ENCODE measurements around the gene PC.
A peak's percentile ranks its signal among the peaks of the same experiment; 100 is the strongest.

The PC gene

DNA sequence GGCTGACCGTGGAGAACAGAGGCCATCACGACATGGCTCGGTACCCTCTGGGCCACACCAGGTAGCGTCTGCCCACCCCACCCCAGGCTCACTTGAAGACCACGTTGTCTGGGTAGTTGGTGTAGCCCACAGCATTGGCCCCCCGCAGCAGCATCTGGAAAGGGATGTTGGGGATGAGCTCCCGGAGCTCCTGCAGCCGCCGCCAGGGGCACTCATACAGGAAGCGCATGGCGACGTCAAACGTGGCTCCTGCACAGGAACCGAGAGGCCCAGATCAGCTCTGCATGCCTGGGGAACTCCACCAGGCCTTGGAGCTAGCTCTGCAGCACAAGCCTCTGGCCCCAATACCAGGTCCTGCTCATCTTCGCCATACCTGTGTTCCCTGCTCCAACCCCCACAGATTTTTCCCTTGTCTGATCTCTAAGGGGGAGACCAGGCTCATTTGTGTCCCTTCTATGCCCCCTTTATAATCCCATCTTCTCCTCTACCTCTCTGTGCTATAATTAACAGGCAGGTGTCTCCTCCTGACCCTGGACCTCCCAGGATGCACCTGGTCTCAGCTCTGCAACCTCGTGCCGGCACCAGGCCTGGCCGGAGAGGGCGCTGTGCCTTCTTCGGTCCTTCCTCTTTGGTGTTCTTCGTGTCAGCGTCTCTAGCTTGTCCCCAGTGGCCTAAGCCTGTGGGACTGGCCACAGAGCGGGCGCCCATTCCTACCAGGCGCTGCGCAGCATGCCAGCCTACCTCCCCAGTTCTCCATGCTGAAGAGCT lies 106.3 kb downstream of the PC start:
- peak; percentile 20 for DNase-seq

DNA sequence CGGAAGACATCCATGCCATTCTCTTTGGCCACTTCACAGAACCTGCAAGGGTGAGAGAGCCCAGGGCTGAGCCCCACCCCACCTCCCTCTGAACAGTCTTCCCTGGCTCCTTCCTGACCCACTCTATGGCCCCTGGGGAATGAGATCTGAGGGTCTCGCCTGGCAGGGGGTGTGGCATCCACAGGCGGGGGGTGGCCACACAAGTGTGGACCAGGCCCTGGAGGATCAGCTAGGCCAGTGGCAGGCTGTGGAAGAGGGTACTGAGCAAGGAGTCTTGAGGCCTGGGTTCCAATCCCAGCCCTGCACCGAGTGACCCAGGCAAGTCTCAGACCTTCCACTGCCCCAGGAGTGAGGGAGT lies 107.0 kb downstream of the PC start:
- no peak for DNase-seq

DNA sequence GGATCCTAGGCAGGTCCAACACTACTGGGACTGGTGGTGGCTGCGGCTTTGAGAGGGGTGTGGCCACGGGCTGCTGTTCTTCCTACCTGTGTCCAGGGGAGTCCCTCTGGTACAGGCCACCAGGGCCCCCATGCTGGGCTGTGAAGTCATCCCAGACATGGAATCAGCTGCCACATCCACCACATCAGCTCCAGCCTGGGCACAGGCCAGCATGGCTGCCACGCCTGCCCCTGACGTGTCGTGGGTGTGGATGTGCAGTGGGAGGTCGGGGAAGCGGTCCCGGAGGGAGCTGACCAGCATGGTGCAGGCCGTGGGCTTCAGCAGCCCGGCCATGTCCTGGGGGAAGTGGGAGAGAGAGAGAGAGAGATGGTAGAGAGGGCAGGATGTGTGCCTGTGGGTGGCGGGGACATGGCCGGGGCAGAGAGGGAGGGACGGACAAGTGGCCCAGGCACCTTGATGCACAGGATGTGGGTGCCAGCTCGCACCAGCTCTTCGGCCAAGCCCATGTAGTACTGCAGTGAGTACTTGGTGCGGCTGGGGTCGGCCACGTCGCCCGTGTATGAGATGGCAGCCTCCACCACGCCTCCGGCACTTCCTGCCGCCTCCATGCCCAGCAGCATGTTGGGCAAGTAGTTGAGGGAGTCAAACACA lies 107.5 kb downstream of the PC start:
- DNase-seq = no peak

DNA sequence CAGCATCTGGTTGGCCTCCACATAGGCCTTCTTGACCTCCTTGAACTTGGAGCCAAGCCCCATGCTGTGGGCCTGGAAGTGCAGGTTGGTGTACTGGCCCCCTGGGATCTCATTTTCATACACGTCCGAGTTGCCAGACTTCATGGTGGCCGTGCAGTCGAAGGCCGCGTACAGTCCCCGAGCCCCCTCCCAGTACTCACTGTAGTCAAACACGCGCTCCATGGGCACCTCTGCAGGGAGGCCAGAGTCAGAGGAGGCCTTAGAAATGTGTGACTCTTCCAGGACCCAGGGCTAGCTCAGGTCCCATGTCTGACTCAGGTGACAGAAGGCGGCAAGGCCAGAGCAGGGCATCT lies 108.0 kb downstream of the PC start:
- no peak for DNase-seq

DNA sequence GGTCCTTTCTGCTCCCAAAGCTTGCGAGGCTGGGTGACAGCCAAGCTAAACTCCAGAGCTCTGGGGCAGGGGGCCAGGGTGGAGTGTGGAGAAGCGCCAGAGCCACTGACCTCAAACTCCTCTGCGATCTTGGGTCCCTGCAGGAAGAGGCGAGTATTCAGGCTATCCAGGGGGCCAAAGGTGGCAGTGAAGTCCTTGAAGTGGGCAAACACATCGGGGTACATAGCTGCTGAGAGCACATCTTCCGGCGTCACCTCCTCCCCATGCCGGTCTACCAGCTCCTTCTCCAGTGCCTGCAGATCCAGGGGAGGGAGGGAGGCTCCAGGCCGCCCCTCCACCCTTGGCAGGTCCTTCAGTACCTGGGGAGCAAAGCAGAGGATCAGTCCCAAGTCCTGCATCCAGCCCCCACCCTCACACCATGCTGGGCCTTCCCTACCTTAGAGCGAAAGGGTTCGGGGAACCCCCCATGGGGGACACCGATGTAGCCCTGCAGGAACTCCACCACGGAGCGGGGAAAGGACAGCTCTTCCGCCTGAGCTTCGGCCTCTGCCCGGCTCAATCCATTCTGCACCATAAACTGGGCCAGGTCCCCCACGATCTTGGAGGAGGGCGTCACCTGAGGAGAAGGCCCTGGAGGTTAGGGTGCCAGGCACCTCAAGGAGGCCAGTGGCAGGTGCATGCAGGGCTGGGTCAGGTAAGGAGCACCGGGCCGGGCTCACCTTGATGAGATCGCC lies 108.5 kb downstream of the PC start:
- DNase-seq = no peak

GRCh38 chr11:66848671-66849500 lies 109.3 kb downstream of the PC start:
- DNase-seq = no peak

DNA sequence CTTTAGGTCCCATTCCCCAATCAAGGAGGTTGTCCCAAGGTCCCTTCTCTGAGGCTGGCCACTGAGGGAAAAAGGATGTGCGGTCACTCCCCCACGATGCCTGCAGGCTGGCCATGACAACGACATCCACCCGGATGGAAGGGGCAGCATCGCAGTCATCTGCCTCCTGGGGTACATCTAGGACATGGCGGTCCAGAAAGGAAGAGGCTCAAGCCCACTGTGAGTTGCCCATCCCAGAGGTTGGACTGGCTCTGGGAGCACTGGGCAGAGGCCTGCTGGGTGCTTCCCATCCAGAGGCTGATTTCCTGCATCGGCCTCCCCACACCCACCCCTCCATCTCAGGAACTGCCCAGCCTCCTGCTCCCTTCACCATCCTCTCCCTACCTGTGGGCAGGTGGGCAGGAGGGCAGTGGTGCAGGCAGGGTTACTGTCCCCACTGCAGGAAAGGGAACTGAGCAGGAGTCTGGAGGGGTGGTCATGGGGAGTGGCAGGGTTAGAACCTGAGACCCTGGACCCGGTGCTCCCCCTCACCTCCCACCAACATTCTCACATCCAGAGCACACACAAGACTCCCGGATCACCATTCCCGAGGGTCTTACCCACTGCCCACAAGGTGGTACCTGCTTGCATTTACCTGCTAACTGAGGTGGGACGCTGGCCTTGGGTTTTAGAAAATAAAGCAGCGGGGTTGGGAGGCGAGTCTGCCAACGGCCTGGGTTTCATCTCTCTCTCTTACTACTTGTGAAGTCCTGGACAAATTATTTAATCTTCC lies 110.5 kb downstream of the PC start:
- no peak for DNase-seq

GRCh38 chr11:66846671-66847091 lies 111.5 kb downstream of the PC start:
- DNase-seq = no peak

DNA sequence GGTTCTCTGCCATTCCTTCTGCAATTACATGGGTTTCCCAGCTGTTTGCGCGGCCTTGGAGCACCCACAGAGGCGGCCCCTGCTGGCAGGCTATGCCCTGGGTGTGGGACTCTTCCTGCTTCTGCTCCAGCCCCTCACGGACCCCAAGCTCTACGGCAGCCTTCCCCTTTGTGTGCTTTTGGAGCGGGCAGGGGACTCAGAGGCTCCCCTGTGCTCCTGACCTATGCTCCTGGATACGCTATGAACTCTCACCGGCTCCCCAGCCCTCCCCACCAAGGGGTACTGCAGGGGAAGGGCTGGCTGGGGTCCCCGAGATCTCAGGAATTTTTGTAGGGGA lies 112.3 kb downstream of the PC start:
- DNase-seq = no peak

DNA sequence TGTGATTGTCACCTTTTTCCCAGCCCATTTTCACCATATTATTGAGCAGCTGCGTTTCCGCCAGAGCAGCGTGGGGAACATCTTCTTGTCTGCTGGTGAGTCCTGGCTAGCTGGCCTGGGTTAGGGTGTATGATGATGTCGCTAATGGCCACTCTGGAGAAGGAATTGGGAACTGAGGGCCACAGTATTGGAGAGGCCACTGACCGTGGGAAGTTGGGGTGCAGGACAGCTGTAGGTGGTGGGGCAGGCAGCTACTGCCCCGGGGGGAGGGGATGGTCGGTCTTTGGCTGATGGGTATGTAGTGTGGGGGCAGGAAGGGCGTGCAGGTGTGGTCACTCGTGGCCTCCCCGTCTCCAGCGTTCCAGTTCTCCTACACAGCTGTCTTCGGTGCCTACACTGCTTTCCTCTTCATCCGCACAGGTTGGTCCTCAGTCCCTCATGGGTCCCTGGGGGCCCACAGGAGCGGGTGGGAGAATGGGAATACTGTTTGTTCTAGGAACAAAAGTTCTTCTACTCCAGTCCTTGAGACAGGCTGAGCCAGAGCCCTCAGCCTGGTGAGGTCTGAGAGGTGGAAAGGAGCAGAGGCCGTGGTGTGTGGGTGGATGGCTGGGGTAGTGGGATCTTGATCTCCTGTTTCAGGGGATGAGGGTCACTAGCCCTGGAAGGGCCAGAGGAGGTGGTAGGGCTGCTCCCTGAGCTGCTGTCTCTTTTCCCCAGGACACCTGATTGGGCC lies 112.9 kb downstream of the PC start:
- no peak for DNase-seq

DNA sequence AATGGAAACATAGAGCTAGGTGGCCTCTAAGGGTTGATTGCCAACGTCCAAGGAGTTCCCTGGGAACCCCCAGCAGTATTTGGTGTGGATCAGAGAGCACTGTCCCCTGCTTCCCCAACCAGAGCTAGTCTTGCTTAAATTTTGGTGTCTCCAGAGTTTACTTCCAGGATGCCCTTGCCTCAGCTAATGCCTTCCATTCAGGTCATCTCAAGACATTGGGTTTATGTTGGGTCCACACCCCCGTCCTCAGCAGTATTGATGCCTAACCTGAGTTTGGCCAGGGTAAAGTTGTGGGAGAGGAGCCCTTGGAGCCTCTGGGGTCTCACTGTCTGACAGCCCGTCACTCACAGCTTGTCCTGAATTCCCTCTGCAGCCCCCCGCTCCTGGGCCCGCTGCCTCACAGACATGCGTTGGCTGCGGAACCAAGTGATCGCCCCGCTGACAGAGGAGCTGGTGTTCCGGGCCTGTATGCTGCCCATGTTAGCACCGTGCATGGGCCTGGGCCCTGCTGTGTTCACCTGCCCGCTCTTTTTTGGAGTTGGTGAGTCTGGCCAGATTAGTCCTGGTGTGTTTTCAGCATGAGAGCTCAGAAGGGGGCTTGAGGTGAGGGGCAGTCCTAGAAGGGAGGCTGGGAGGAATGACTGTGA lies 113.6 kb downstream of the PC start:
- no peak for DNase-seq

- no peak for DNase-seq
Observed at GRCh38 chr11:66843776-66844495, 114.2 kb downstream of the PC start.

- peak; percentile 92 for DNase-seq
Observed at GRCh38 chr11:66842896-66843775, 115.0 kb downstream of the PC start, which contains the start of gene RCE1. Gene RCE1 (plus strand): TSS chr11:66843441. CDS start chr11:66843456, 15 bp downstream.

GRCh38 chr11:66842501-66842895 lies 115.7 kb downstream of the PC start:
- DNase-seq = no peak

GRCh38 chr11:66841861-66842260 lies 116.3 kb downstream of the PC start:
- no peak for DNase-seq

DNA sequence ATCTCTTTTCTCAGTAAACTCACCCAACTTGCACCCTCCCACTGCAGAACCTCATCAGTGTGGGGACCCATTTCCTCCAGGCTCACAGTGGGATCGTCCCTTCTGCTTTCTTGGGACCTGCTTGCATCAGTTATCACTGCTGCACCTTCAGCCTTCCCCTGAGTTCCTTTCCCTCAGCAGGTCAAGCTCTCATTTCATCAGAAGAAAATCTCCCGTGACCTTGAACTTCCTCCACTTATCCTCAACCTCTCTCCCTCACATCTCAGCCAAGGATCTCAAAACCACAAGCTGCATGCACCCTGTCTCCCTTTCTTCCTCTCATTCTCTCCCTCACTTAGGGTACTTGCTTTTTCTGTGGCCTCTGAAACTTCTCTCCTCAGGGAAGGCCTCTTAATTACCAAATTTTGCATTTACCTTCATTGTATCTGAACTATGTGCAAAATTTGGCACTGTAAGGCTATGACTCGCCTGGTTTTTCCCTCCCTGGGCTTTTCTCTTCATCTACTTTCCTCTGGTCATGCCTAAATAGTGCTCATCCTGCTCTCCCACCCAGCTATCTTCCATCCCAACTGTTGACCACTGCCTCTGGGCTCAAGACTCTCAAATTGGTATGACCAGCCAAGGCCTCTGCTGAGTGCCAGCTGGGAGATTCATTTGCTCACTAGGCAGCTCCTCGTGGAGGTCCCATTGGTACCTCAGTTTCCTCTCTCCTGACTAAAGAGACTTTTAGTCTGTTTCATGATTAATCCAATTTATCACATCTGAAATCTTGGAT lies 117.7 kb downstream of the PC start:
- DNase-seq = no peak

DNA sequence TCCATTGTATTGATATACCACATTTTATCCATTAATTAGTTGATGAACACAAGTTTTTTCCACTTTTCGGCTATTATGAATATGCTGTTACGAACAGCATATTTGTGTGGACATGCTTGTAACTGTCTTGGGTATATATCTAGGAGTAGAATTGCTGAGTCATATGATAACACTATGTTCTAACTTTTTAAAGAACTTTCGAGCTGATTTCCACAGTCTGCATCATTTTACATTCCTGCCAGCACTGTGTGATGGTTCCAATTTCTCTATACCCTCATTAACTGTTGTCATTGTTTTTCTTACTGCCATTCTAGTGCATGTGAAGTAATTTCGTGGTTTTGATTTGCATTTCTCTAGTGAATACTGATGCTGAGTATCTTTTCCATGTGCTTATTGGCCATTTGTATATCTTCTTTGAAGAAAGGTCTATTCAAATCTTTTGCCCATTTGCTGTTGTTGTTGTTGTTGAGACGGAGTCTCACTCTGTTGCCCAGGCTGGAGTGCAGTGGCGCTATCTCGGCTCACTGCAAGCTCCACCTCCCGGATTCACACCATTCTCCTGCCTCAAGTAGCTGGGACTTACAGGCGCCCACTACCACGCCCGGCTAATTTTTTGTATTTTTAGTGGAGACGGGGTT lies 122.3 kb downstream of the PC start:
- no peak for DNase-seq

- no peak for DNase-seq
Observed at GRCh38 chr11:66834943-66835342, 123.2 kb downstream of the PC start.

All from CD4-positive, alpha-beta T cell treated with Interleukin-6 for 4 hours (primary cell).